Keratinocyte (primary cell): ENCODE measurements around the gene WDR76. TPM values are rescaled to one million over a fixed set of nuclear protein-coding genes. Genes with fewer than 3 reads are reported as not detected.
"Not testable (repeated sequence)": the region's sequence is repeated elsewhere in the genome, so short reads cannot be mapped to it uniquely, and the experiment has no call there.

ENCODE experiments used
- DNase-seq: peaks from one replicate; pipeline ENCODE4 v3.0.0-alpha.2; 2011; ENCODE audit warnings: low read depth, missing footprints, low spot score
- FAIRE-seq: peaks from 2 replicates; lab custom pipeline; 2011; peaks lifted over from hg19 to GRCh38; lab: Jason Lieb, UNC
- H2AFZ ChIP-seq: 2 replicates; pipeline ENCODE4 v1.6.0; 2012; ENCODE audit warnings: low read length, control low read depth, inconsistent platforms; ENCODE audit not compliant: control insufficient read depth
- H3K27ac ChIP-seq: 2 replicates; pipeline ENCODE4 v1.5.1; 2011; ENCODE audit warnings: low read length; ENCODE audit not compliant: control insufficient read depth, insufficient read depth
- H3K27me3 ChIP-seq: 3 replicates; pipeline ENCODE4 v1.6.0; 2011; ENCODE audit warnings: low read length; ENCODE audit not compliant: control insufficient read depth, insufficient read depth; ENCODE audit errors: extremely low read depth
- H3K36me3 ChIP-seq, 2 experiments: 2 replicates in 1 of 2; 3 replicates in 1 of 2; pipeline ENCODE4 v1.5.1; 2011; ENCODE audit warnings: low read length in 2 of 2, mild to moderate bottlenecking in 1 of 2; ENCODE audit not compliant: control insufficient read depth in 2 of 2, insufficient read depth in 2 of 2; ENCODE audit errors: extremely low read depth in 1 of 2
- H3K4me1 ChIP-seq: 3 replicates; pipeline ENCODE4 v1.5.1; 2011; ENCODE audit warnings: low read length; ENCODE audit not compliant: control insufficient read depth, insufficient read depth; ENCODE audit errors: extremely low read depth
- H3K4me2 ChIP-seq: 3 replicates; pipeline ENCODE4 v1.6.0; 2011; ENCODE audit warnings: low read depth, low read length; ENCODE audit not compliant: control insufficient read depth, insufficient read depth; ENCODE audit errors: extremely low read depth
- H3K4me3 ChIP-seq, 3 experiments: fragments of 200-600 bp in 1 of 3; sonication (generic) in 1 of 3; 2 replicates in 2 of 3; 3 replicates in 1 of 3; pipeline ENCODE4 v1.5.1; 2011 to 2016; ENCODE audit warnings: low read length in 3 of 3, mild to moderate bottlenecking in 3 of 3, control low read depth in 2 of 3, inconsistent platforms in 1 of 3, low read depth in 1 of 3, mixed read lengths in 1 of 3, mixed run types in 1 of 3, moderate library complexity in 1 of 3; ENCODE audit not compliant: control insufficient read depth in 2 of 3, insufficient read depth in 2 of 3; ENCODE audit errors: extremely low read depth in 1 of 3
- H3K79me2 ChIP-seq: 2 replicates; pipeline ENCODE4 v1.6.0; 2012; ENCODE audit warnings: low read length; ENCODE audit not compliant: control insufficient read depth, insufficient read depth
- H3K9ac ChIP-seq: 3 replicates; pipeline ENCODE4 v1.6.0; 2011; ENCODE audit warnings: low read length; ENCODE audit not compliant: control insufficient read depth, insufficient read depth; ENCODE audit errors: extremely low read depth
- H3K9me1 ChIP-seq: 3 replicates; pipeline ENCODE4 v1.6.0; 2011; ENCODE audit warnings: low read length; ENCODE audit not compliant: control insufficient read depth, insufficient read depth; ENCODE audit errors: extremely low read depth
- H3K9me3 ChIP-seq: 2 replicates; pipeline ENCODE4 v1.5.1; 2012; ENCODE audit warnings: low read depth, low read length; ENCODE audit not compliant: control insufficient read depth
- H4K20me1 ChIP-seq: 3 replicates; pipeline ENCODE4 v1.6.0; 2011; ENCODE audit warnings: low read length; ENCODE audit not compliant: control insufficient read depth, insufficient read depth; ENCODE audit errors: extremely low read depth
- EZH2 ChIP-seq: IDR thresholded peaks from one replicate; pipeline ENCODE4 v1.6.1; 2012; ENCODE audit warnings: inconsistent platforms, mild to moderate bottlenecking, low read length, moderate library complexity
- dilution Hi-C: fragments of 300-500 bp; cut with MboI; formaldehyde crosslinking; loops from one replicate; pipeline ENCODE4 v1.7.0; 2020; ENCODE audit warnings: low sequenced_read_pairs; ENCODE audit not compliant: extremely low pct_ligation_motif_present
- polyA plus RNA-seq, 5 experiments: library from polyadenylated mRNA; depleted of rRNA in 3 of 5; stranded (reverse) in 3 of 5; stranded (forward) in 1 of 5; unstranded in 1 of 5; fragments of >200 nt; gene quantifications; 1 replicate in 1 of 5; 2 replicates in 3 of 5; 3 replicates in 1 of 5; pipeline versions ENCODE4 v1.2.1 to v1.2.3, GENCODE V29; 2011 to 2012; ENCODE audit warnings: missing spikeins in 2 of 5, low read depth in 1 of 5, low replicate concordance in 1 of 5
- TF ChIP-seq, protein P1 (sequence below), 3 experiments: IDR thresholded peaks in 1 of 3; conservative IDR thresholded peaks in 1 of 3; optimal IDR thresholded peaks in 1 of 3; 2 replicates in 2 of 3; 3 replicates in 1 of 3; pipeline versions ENCODE3 to v1.5.1; 2011; ENCODE audit warnings: low read length in 3 of 3, mild to moderate bottlenecking in 3 of 3, moderate library complexity in 2 of 3, control low read depth in 1 of 3, inconsistent platforms in 1 of 3; ENCODE audit not compliant: insufficient read depth in 2 of 3; ENCODE audit errors: extremely low read depth in 1 of 3

The WDR76 gene
- polyA plus RNA-seq, 1 donor (not counting 4 experiments of a cell fraction or from before 2014, with no cell fraction given), result 4.7 TPM

DNA sequence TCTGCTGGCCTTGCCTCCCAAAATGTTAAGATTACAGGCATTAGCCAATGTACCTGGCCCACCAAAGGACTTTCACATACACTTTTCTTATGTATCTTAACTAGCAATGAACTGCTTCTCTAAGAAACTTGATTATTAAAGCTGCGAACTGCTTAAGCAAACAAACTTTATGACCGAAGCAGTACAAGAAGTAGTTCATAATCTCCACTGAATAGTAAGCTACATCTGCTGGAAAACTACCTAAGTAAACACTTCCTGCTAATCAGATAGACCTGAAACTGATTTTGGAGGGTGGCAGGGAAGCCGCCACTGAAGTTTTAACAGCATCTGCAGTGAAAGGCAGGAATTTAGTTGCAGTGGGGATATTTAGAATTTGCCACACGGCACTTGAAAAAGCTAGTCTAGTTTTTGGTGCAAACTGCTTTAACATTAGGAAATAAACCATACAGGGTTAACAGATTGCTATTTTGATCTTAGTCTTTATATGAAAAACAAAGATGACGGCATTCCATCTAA lies 18.3 kb upstream of the WDR76 start:
- H3K9me3 ChIP-seq, result no peaks in the 10 kb centered on the region
- no peak overlapping the region for H3K9ac ChIP-seq
- no peak overlapping the region for H3K27ac ChIP-seq
- no peak overlapping the region for H3K4me3 ChIP-seq
- no peak for DNase-seq
- H3K79me2 ChIP-seq, result no peaks in the 10 kb centered on the region
- H3K27me3 ChIP-seq, result no peaks in the 10 kb centered on the region
- no peak overlapping the region for H3K4me2 ChIP-seq
- dilution Hi-C loops, result no loop called here
- H3K4me1 ChIP-seq, result no peaks in the 10 kb centered on the region
- no peak for TF ChIP-seq EZH2
- TF ChIP-seq, protein P1, sequence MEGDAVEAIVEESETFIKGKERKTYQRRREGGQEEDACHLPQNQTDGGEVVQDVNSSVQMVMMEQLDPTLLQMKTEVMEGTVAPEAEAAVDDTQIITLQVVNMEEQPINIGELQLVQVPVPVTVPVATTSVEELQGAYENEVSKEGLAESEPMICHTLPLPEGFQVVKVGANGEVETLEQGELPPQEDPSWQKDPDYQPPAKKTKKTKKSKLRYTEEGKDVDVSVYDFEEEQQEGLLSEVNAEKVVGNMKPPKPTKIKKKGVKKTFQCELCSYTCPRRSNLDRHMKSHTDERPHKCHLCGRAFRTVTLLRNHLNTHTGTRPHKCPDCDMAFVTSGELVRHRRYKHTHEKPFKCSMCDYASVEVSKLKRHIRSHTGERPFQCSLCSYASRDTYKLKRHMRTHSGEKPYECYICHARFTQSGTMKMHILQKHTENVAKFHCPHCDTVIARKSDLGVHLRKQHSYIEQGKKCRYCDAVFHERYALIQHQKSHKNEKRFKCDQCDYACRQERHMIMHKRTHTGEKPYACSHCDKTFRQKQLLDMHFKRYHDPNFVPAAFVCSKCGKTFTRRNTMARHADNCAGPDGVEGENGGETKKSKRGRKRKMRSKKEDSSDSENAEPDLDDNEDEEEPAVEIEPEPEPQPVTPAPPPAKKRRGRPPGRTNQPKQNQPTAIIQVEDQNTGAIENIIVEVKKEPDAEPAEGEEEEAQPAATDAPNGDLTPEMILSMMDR (optimal IDR thresholded peaks at IDR 0.05 in 1 of 3, IDR thresholded peaks at IDR 0.05 in 1 of 3, conservative IDR thresholded peaks at IDR 0.05 in 1 of 3; ENCODE audit: extremely low read depth in 1 of 3, insufficient read depth in 2 of 3, low read length in 3 of 3), result no peak
- H4K20me1 ChIP-seq, result no peaks in the 10 kb centered on the region
- FAIRE-seq, result no peak
- no peak overlapping the region for H2AFZ ChIP-seq
- peaks cover 23 to 35% of the 10 kb centered on the region in 2 experiments for H3K36me3 ChIP-seq
- H3K9me1 ChIP-seq, result no peaks in the 10 kb centered on the region

DNA sequence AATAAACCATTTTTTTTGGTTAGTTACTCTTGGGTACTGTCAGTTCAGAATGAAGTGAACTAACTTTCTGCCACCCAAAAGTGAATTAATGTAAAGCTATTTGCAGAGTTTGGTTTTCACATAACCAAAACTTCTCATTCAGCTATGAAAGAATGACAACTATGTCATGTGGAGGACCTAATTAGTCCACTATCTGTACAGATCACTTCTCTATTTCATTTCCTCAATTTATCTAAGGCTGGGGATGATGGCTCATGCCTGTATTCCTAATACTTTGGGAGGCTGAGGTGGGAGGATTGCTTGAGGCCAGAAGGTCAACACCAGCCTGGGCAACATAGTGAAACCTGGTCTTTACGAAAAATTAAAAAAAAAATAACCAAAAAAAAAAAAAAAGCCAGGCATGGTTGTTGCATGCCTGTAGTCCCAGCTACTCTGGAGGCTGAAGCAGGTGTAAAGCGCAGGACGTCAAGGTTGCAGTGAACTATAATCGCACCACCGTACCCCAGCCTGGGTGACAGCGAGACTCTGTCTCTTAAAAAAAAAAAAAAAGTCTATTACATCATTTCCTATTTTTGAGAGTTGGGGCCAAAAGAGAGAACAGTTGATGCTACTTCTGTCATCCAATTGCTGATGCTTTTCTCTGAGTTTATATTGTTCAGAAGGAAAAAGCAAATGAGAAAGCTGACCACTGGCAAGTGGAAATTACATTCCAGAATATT lies 17.7 kb upstream of the WDR76 start:
- no peaks in the 10 kb centered on the region for H3K27me3 ChIP-seq
- H3K9me3 ChIP-seq, result no peaks in the 10 kb centered on the region
- no peak overlapping the region for H3K9ac ChIP-seq
- H2AFZ ChIP-seq, result no peak overlapping the region
- dilution Hi-C loops, result no loop called here
- DNase-seq (no peak), FAIRE-seq (no peak)
- H3K4me1 ChIP-seq, result no peaks in the 10 kb centered on the region
- no peaks in the 10 kb centered on the region for H3K79me2 ChIP-seq
- H3K36me3 ChIP-seq, result peaks cover 25 to 37% of the 10 kb centered on the region in 2 experiments
- no peaks in the 10 kb centered on the region for H3K9me1 ChIP-seq
- H3K4me3 ChIP-seq, result no peak overlapping the region
- H3K4me2 ChIP-seq, result no peak overlapping the region
- H4K20me1 ChIP-seq, result no peaks in the 10 kb centered on the region
- no peak overlapping the region for H3K27ac ChIP-seq
- TF ChIP-seq, protein P1 (optimal IDR thresholded peaks at IDR 0.05 in 1 of 3, IDR thresholded peaks at IDR 0.05 in 1 of 3, conservative IDR thresholded peaks at IDR 0.05 in 1 of 3; ENCODE audit: extremely low read depth in 1 of 3, insufficient read depth in 2 of 3, low read length in 3 of 3), result no peak
- TF ChIP-seq EZH2, result no peak

DNA sequence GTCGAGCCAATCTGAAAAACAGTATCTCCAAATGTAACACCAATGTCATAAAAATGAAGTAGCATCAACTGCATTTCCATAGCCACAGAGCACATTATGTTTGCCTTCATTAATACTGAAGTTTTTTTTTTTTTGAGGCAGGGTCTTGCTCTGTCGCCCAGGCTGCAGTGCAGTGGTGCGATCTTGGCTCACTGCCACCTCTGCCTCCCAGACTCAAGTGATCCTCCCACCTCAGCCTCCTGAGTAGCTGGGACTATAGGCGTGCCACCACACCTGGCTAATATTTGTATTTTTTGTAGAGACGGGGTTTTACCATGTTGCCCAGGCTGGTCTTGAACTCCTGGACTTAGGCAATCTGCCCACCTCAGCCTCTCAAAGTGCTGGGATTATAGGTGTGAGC lies 11.7 kb upstream of the WDR76 start:
- H3K4me1 ChIP-seq, DNase-seq, FAIRE-seq, H3K27me3 ChIP-seq, H3K4me2 ChIP-seq, H4K20me1 ChIP-seq, H2AFZ ChIP-seq, H3K9ac ChIP-seq, H3K4me3 ChIP-seq, H3K9me1 ChIP-seq, H3K27ac ChIP-seq, H3K9me3 ChIP-seq, dilution Hi-C loops: not testable (repeated sequence)
- peaks cover 15 to 41% of the 10 kb centered on the region in 2 experiments for H3K36me3 ChIP-seq
- peaks cover 22% of the 10 kb centered on the region for H3K79me2 ChIP-seq
